ENCODE results near the gene SAMHD1. TPM values are rescaled to one million over a fixed set of nuclear protein-coding genes. Genes with fewer than 3 reads are reported as not detected.
"Not testable (repeated sequence)": the region's sequence is repeated elsewhere in the genome, so short reads cannot be mapped to it uniquely, and the experiment has no call there.

Gene SAMHD1
- total and polyA plus RNA-seq, 7 donors = 17.0 to 36.4 (median 26.2) TPM

- WGBS, 3 donors = 89 to 97% (median 92%) methylated on average over 4 of the region's 4 CpGs
- Histone ChIP-seq H3K27me3 (ENCODE audit: insufficient read depth in 3 of 3, low read length in 2 of 3) (no peaks in the 10 kb centered on the region), H3K4me1 (no peaks in the 10 kb centered on the region), H3K9me3 (no peaks in the 10 kb centered on the region), H3K27ac (no peak overlapping the region), H3K4me3 (no peak overlapping the region), H3K36me3 (ENCODE audit: insufficient read depth in 1 of 2, low read depth in 1 of 2) (no peaks in the 10 kb centered on the region)
- no peak for DNase-seq
- intact Hi-C loops (cut with DNase I) = no loop called here
- no peak for ATAC-seq
- TF ChIP-seq CTCF (IDR thresholded peaks at IDR 0.05) = no peak
These were observed 17.5 kb upstream of the SAMHD1 start for GRCh38 chr20:36969051-36969450.

- Histone ChIP-seq H3K4me1 (no peaks in the 10 kb centered on the region), H3K27ac (no peak overlapping the region), H3K27me3 (ENCODE audit: insufficient read depth in 3 of 3, low read length in 2 of 3) (no peaks in the 10 kb centered on the region), H3K9me3 (no peaks in the 10 kb centered on the region), H3K4me3 (no peak overlapping the region), H3K36me3 (ENCODE audit: insufficient read depth in 1 of 2, low read depth in 1 of 2) (no peaks in the 10 kb centered on the region)
- TF ChIP-seq CTCF (IDR thresholded peaks at IDR 0.05) = no peak
- no peak for ATAC-seq
- DNase-seq = no peak
- WGBS, 3 donors = 82 to 89% (median 87%) methylated on average over 5 of the region's 5 CpGs
- intact Hi-C loops (cut with DNase I) = no loop called here
These were observed 16.1 kb upstream of the SAMHD1 start for GRCh38 chr20:36967636-36968035.

GRCh38 chr20:36966965-36967364 lies 15.5 kb upstream of the SAMHD1 start:
- intact Hi-C loops (cut with DNase I); H3K36me3 ChIP-seq (ENCODE audit: insufficient read depth in 1 of 2, low read depth in 1 of 2); DNase-seq; ATAC-seq; H3K4me1 ChIP-seq; H3K9me3 ChIP-seq; H3K4me3 ChIP-seq; H3K27me3 ChIP-seq (ENCODE audit: insufficient read depth in 3 of 3, low read length in 2 of 3); H3K27ac ChIP-seq: not testable (repeated sequence)
- 81 to 94% (median 86%) methylated on average over 3 of the region's 3 CpGs for WGBS, 3 donors

GRCh38 chr20:36962354-36962941 lies 10.9 kb upstream of the SAMHD1 start:
- 84 to 90% (median 90%) methylated on average over 9 of the region's 9 CpGs for WGBS, 3 donors

GRCh38 chr20:36959242-36959641 lies 7.7 kb upstream of the SAMHD1 start:
- TF ChIP-seq CTCF (IDR thresholded peaks at IDR 0.05) = no peak
- Histone ChIP-seq H3K36me3 (ENCODE audit: insufficient read depth in 1 of 2, low read depth in 1 of 2) (no peaks in the 10 kb centered on the region), H3K4me3 (no peak overlapping the region), H3K9me3 (no peaks in the 10 kb centered on the region), H3K27ac (no peak overlapping the region), H3K27me3 (ENCODE audit: insufficient read depth in 3 of 3, low read length in 2 of 3) (no peaks in the 10 kb centered on the region), H3K4me1 (no peaks in the 10 kb centered on the region)
- ATAC-seq (no peak), DNase-seq (no peak)
- intact Hi-C loops (cut with DNase I) = no loop called here
- 77 to 83% (median 79%) methylated on average over 4 of the region's 4 CpGs for WGBS, 3 donors

More at GRCh38 chr20:36962354-36962941, 10.9 kb upstream of the SAMHD1 start:
- intact Hi-C loops (cut with DNase I); H3K4me1 ChIP-seq; ATAC-seq; H3K27me3 ChIP-seq (ENCODE audit: insufficient read depth in 3 of 3, low read length in 2 of 3); H3K9me3 ChIP-seq; H3K36me3 ChIP-seq (ENCODE audit: insufficient read depth in 1 of 2, low read depth in 1 of 2); H3K27ac ChIP-seq; DNase-seq; H3K4me3 ChIP-seq: not testable (repeated sequence)
